GM06990 (cell line): ENCODE data around the gene NTNG1.

Source experiments
- DNase-seq: peaks from one replicate; pipeline ENCODE4 v3.0.0-alpha.2; 2011; ENCODE audit not compliant: insufficient read length; ENCODE audit errors: extremely low read depth
- H3K27me3 ChIP-seq: replicated peaks from 2 replicates; pipeline ENCODE4 v1.6.0; 2011; ENCODE audit warnings: low read length; ENCODE audit not compliant: control insufficient read depth, insufficient read depth
- H3K36me3 ChIP-seq: 2 replicates; pipeline ENCODE4 v1.5.1; 2011; ENCODE audit warnings: low read length; ENCODE audit not compliant: control insufficient read depth, insufficient read depth
- H3K4me3 ChIP-seq: replicated peaks from 2 replicates; pipeline ENCODE4 v1.5.1; 2011; ENCODE audit warnings: low read depth, mild to moderate bottlenecking, control low read depth, low read length
- TF ChIP-seq, protein P1 (sequence below): IDR thresholded peaks from 2 replicates; pipeline ENCODE4 v1.5.1; 2011; ENCODE audit warnings: low read length, control low read depth, mild to moderate bottlenecking, inconsistent platforms; ENCODE audit not compliant: insufficient read depth, poor library complexity, severe bottlenecking

NTNG1 gene

DNA sequence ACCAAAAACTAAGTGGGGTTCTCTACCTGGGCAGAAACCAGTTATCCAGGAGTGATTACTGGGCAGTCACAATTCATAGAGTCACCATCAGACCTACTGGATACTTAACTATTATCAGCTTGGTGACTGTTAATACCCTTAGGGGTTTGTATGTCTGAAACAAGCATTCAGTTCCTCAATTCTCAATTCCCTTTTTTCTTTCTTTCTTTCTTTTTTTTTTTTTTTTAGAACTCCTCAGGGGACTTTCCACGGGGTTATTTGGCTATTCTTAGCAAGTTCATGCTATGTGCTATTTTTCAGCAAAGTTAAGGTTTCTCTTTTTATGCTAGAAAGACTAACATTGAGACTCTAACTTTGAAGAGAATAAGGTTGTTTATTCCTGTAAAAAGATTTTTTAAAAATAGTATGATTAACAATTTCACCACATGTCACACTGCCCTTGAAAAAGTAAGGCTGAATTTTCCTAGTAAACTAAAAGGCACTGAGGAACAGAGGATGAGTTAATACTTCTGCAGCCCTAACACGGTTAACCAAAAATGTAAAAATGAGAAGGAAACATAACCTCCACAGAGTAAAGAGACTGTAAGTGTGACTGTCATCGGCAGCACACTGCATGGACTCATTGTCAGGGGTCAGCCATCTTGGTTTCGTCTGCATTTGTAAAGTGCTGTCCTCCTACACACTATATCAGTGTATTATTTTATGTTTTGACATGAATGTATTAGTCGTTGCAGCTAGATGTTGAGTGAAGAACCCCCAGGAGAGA lies 310.2 kb downstream of the NTNG1 start:
- peak; percentile 65 for DNase-seq
- TF ChIP-seq, protein P1, sequence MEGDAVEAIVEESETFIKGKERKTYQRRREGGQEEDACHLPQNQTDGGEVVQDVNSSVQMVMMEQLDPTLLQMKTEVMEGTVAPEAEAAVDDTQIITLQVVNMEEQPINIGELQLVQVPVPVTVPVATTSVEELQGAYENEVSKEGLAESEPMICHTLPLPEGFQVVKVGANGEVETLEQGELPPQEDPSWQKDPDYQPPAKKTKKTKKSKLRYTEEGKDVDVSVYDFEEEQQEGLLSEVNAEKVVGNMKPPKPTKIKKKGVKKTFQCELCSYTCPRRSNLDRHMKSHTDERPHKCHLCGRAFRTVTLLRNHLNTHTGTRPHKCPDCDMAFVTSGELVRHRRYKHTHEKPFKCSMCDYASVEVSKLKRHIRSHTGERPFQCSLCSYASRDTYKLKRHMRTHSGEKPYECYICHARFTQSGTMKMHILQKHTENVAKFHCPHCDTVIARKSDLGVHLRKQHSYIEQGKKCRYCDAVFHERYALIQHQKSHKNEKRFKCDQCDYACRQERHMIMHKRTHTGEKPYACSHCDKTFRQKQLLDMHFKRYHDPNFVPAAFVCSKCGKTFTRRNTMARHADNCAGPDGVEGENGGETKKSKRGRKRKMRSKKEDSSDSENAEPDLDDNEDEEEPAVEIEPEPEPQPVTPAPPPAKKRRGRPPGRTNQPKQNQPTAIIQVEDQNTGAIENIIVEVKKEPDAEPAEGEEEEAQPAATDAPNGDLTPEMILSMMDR = no peak
- peak overlapping the region; percentile 34 for H3K4me3 ChIP-seq
- no peaks in the 10 kb centered on the region for H3K36me3 ChIP-seq
- no peaks in the 10 kb centered on the region for H3K27me3 ChIP-seq

DNA sequence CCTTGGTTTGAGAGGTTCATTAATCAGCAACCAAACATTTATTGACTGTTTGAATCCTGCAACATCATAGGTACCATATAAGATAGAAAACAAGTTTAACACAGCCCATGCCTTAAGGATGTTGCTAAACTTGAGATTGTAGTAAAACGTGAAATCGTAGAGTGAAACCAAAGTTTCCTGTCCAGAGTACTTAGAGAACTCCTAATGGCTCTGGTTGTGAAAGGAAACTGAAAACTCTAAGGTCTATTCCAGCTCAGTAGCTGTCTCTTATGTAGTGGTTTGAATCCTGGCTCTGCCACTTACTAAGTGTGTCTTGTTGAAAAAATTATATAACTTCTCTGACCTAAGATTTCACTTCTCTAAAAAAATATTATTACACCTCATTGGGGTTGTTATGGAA lies 310.9 kb downstream of the NTNG1 start:
- no peaks in the 10 kb centered on the region for H3K36me3 ChIP-seq
- peak overlapping the region; percentile 34 for H3K4me3 ChIP-seq
- peak; percentile 36 for DNase-seq
- H3K27me3 ChIP-seq = no peaks in the 10 kb centered on the region
- TF ChIP-seq, protein P1 = no peak

GRCh38 chr1:107454791-107455190 lies 314.0 kb downstream of the NTNG1 start:
- TF ChIP-seq, protein P1 = no peak
- DNase-seq = no peak
- H3K36me3 ChIP-seq = no peaks in the 10 kb centered on the region
- H3K27me3 ChIP-seq = no peaks in the 10 kb centered on the region
- H3K4me3 ChIP-seq = no peak overlapping the region

- TF ChIP-seq, protein P1 = no peak
- DNase-seq = no peak
- no peaks in the 10 kb centered on the region for H3K27me3 ChIP-seq
- H3K4me3 ChIP-seq = no peak overlapping the region
- H3K36me3 ChIP-seq = no peaks in the 10 kb centered on the region
Measured at GRCh38 chr1:107457989-107458388, 317.1 kb downstream of the NTNG1 start.

DNA sequence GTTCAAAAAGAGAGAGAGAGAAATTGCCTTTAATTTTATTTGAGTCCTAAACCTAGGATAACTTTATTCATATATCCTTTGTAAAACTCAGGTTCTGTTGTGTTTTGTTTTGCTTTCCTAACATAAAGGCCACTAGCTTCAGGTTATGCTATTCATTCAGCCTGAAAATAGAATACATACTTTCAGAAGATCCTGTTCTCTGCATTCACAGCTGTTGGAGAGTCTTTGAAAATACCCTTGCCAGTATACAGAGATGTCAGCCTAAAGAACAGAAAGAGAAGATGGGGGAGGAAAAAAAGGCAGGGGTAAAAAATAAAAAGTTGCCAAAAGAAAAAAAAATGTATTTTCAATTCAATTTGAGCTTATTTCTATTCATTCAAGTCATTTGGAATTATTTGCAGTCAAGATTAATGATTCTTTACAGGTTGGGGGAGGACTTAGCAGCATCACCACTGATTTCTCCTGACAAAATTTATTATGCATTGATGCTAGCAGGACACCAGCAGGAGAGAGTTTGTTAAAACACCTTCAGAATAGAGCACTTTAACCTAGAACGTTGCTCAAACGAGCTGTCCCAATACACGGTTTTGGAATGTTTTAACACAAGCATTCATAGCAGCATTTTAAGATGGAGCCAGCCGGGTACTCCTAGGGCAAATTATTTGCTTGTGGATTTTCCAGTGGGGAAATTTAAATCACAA lies 318.5 kb downstream of the NTNG1 start:
- Histone ChIP-seq H3K4me3 (no peak overlapping the region), H3K27me3 (no peaks in the 10 kb centered on the region), H3K36me3 (no peaks in the 10 kb centered on the region)
- TF ChIP-seq, protein P1 = no peak
- no peak for DNase-seq
